Measurements from ENCODE around the gene STAG2. TPM values are rescaled to one million over a fixed set of nuclear protein-coding genes. Genes with fewer than 3 reads are reported as not detected.
"Not testable (repeated sequence)": the region's sequence is repeated elsewhere in the genome, so short reads cannot be mapped to it uniquely, and the experiment has no call there.

STAG2 gene
- total RNA-seq, 6 experiments from 2014 or later = 38.8 to 48.6 (median 46.3) TPM

DNA sequence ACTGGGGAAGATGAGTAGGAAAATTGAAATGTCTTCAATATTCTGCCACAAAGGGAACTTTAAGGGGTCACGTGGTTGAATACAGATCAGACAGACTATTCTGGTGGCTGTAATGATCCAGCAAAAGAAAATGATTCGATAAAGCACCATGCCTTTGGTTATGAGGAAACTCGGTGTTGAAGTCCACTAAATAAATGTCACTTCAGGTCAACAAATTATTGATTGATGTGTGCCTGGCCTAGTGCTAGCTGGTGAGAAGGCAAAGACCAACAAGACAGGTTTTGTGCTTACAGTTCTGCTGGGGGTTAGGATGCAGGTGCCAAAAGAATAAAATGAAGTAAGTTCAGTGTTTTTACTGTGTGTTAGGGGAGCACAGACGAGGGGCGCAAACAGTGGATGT lies 142.5 kb downstream of the STAG2 start:
- no peaks in the 10 kb centered on the region; the same call in 1 of the 2 replicates for H3K27me3 Mint-ChIP-seq (ENCODE audit: insufficient read depth)
- H3K36me3 Mint-ChIP-seq (ENCODE audit: low read depth) = peaks cover 5% of the 10 kb centered on the region; the same call in 1 of the 2 replicates
- no peak overlapping the region for H3K27ac Mint-ChIP-seq
- H3K9me3 Mint-ChIP-seq = no peaks in the 10 kb centered on the region
- no peak for DNase-seq
- TF ChIP-seq, protein P1, sequence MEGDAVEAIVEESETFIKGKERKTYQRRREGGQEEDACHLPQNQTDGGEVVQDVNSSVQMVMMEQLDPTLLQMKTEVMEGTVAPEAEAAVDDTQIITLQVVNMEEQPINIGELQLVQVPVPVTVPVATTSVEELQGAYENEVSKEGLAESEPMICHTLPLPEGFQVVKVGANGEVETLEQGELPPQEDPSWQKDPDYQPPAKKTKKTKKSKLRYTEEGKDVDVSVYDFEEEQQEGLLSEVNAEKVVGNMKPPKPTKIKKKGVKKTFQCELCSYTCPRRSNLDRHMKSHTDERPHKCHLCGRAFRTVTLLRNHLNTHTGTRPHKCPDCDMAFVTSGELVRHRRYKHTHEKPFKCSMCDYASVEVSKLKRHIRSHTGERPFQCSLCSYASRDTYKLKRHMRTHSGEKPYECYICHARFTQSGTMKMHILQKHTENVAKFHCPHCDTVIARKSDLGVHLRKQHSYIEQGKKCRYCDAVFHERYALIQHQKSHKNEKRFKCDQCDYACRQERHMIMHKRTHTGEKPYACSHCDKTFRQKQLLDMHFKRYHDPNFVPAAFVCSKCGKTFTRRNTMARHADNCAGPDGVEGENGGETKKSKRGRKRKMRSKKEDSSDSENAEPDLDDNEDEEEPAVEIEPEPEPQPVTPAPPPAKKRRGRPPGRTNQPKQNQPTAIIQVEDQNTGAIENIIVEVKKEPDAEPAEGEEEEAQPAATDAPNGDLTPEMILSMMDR (IDR thresholded peaks at IDR 0.05) = no peak
- no peaks in the 10 kb centered on the region for H3K4me1 Mint-ChIP-seq (ENCODE audit: low read depth)
- no peak overlapping the region for H3K4me3 Mint-ChIP-seq

DNA sequence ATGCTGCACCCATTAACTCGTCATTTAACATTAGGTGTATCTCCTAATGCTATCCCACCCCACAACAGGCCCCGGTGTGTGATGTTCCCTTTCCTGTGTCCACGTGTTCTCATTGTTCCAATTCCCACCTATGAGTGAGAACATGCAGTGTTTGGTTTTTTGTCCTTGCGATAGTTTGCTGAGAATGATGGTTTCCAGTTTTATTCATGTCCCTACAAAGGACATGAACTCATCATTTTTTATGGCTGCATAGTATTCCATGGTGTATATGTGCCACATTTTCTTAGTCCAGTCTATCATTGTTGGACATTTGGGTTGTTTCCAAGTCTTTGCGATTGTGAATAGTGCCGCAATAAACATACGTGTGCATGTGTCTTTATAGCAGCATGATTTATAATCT lies 143.0 kb downstream of the STAG2 start:
- not testable (repeated sequence) for H3K9me3 Mint-ChIP-seq; H3K4me1 Mint-ChIP-seq (ENCODE audit: low read depth); H3K27ac Mint-ChIP-seq; H3K27me3 Mint-ChIP-seq (ENCODE audit: insufficient read depth); H3K36me3 Mint-ChIP-seq (ENCODE audit: low read depth); H3K4me3 Mint-ChIP-seq; DNase-seq

DNA sequence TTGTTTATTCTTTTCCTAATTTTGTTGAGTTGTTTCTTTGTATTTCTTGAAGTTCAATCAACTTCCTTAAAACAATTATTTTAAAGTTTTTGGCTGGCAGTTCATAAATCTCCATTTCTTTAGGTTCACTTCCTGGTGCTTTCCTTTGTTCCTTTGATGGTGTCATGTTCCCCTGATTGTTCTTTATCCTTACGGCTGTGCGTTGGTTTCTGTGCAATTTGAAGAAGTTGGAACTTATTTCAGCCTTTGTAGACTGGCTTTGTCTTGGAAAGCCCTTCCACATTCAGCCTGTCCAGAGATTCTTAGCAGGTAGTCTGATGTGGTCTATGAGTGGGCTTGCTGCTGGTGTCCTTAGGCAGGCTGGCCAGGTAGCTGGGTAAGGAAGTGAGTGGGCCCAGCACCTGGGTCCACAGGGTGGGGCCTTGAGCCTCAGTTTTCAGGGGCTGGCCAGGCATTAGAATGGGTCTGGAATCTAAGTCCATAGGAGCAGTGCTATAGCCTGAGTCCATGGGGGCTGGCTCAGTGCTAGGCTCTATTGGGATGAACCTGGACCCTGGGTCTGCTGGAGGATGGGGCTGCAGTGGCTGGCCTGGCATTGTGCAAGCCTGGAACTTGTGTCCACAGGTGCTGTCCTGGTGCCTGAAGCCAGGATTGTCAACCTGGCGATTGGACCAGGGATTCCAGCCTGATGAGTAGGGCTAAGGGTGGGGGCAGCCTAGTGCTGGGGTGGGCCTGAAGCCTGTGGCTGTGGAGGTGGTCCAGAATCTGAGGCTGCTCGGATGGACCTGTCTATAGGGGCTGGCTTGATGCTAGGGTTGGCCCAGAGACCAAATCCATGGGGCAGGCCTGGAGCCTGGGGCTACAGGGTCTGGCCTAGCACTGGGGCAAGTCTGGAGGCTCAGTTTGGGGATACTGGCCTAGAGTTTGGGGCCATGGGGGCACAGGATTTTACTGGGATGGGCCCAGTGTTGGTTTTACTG lies 152.4 kb downstream of the STAG2 start:
- DNase-seq = no peak
- Mint-ChIP-seq H3K4me3 (no peak overlapping the region), H3K9me3 (no peaks in the 10 kb centered on the region), H3K36me3 (ENCODE audit: low read depth) (no peaks in the 10 kb centered on the region), H3K27me3 (ENCODE audit: insufficient read depth) (no peaks in the 10 kb centered on the region; the same call in 1 of the 2 replicates), H3K4me1 (ENCODE audit: low read depth) (no peaks in the 10 kb centered on the region), H3K27ac (no peak overlapping the region)
- TF ChIP-seq, protein P1 (IDR thresholded peaks at IDR 0.05) = no peak

DNA sequence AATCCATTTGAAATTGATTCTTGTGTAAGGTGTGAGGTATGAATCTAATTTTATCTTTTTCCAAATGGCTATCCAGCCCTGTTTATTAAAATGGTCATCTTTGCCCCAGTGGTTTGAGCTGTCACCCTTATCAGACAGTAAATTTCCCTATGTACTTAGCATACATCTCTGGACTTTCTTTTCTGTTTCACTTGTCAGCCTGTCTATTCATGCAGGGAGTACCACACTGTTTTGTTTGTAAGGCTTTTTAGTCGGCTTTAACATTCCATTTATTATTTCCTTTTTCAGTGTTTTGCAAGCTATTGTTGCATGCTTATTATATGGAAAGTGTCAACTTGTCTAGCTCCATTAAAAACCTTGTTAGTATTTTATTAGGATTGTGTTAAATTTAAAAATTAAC lies 155.8 kb downstream of the STAG2 start:
- Mint-ChIP-seq H3K27me3 (ENCODE audit: insufficient read depth) (no peaks in the 10 kb centered on the region), H3K4me3 (no peak overlapping the region), H3K36me3 (ENCODE audit: low read depth) (no peaks in the 10 kb centered on the region), H3K27ac (no peak overlapping the region), H3K9me3 (no peaks in the 10 kb centered on the region), H3K4me1 (ENCODE audit: low read depth) (no peaks in the 10 kb centered on the region)
- TF ChIP-seq, protein P1 (IDR thresholded peaks at IDR 0.05) = no peak
- DNase-seq = no peak

DNA sequence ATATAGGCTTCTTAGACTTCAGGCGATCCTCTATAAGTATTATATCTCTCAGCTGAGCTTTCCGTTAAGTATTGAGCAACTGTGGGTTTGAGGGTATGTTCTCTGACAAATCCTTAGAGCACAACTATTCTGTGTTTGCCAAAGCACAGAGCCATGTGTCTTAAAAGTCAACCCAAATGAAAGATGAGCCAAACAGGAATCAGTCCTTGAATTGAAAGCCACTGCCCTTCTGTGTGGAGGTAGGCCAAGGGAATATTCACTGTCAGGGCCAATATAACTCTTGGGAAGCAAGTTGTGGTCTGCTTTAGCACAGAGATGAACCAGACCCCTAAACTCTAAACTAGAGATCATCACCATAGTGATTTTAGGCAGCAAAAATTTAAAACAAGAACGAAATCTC lies 164.0 kb downstream of the STAG2 start:
- Mint-ChIP-seq H3K27ac (no peak overlapping the region), H3K27me3 (ENCODE audit: insufficient read depth) (no peaks in the 10 kb centered on the region; the same call in 1 of the 2 replicates), H3K4me1 (ENCODE audit: low read depth) (no peaks in the 10 kb centered on the region), H3K36me3 (ENCODE audit: low read depth) (no peaks in the 10 kb centered on the region), H3K9me3 (no peaks in the 10 kb centered on the region), H3K4me3 (no peak overlapping the region)
- DNase-seq = no peak
- TF ChIP-seq, protein P1 (IDR thresholded peaks at IDR 0.05) = no peak

DNA sequence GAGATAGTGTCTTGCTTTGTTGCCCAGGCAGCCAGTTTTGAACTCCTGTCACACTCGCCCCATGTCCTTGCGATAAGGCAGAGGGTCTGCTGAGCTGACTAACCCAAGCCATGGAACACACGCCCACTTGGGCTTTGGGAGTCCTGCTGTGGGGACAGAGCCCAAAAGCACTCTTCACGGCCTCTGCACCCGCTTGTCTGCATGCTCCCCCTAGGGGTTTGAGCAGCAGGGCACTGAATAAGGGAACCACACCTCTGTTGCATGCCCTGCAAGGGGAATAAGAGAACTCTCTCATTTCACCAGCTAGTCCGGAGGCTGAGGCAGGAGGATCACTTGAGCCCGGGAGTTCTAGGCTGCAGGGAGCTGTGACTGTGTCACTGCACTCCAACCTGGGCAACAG lies 166.0 kb downstream of the STAG2 start:
- Mint-ChIP-seq H3K36me3 (ENCODE audit: low read depth) (no peaks in the 10 kb centered on the region), H3K4me1 (ENCODE audit: low read depth) (no peaks in the 10 kb centered on the region), H3K27me3 (ENCODE audit: insufficient read depth) (peaks cover 2% of the 10 kb centered on the region; the same call in 1 of the 2 replicates), H3K9me3 (no peaks in the 10 kb centered on the region), H3K4me3 (no peak overlapping the region), H3K27ac (no peak overlapping the region)
- no peak for DNase-seq
- TF ChIP-seq, protein P1 (IDR thresholded peaks at IDR 0.05) = no peak

DNA sequence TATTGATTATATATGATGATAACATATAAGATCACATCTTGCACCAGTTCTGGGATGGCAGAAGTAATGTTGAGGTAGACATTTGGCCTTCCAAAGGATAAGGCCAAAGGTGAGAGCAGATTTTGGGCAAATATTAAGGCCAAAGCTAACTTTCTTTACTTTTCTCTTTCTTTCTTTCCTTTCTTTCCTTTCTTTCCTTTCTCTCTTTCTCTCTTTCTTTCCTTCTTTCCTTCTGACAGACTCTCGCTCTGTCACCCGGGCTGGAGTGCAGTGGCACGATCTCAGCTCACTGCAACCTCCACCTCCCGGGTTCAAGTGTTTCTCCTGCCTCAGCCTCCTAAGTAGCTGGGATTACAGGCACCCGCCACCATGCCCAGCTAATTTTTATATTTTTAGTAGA lies 170.9 kb downstream of the STAG2 start:
- not testable (repeated sequence) for H3K9me3 Mint-ChIP-seq

More for the DNA sequence above, 170.9 kb downstream of the STAG2 start:
- not testable (repeated sequence) for H3K27ac Mint-ChIP-seq; H3K4me1 Mint-ChIP-seq (ENCODE audit: low read depth); H3K36me3 Mint-ChIP-seq (ENCODE audit: low read depth); DNase-seq; H3K4me3 Mint-ChIP-seq; H3K27me3 Mint-ChIP-seq (ENCODE audit: insufficient read depth)
